Hippocampal formation (tissue), 2 donors: Measurements from ENCODE around the gene POR.
"Not testable (repeated sequence)": the region's sequence is repeated elsewhere in the genome, so short reads cannot be mapped to it uniquely, and the experiment has no call there.

ENCODE experiments used
- DNase-seq, 2 donors: peaks; one replicate each; lab custom pipeline; 2025; lab: John Stamatoyannopoulos, UW

The POR gene

DNA sequence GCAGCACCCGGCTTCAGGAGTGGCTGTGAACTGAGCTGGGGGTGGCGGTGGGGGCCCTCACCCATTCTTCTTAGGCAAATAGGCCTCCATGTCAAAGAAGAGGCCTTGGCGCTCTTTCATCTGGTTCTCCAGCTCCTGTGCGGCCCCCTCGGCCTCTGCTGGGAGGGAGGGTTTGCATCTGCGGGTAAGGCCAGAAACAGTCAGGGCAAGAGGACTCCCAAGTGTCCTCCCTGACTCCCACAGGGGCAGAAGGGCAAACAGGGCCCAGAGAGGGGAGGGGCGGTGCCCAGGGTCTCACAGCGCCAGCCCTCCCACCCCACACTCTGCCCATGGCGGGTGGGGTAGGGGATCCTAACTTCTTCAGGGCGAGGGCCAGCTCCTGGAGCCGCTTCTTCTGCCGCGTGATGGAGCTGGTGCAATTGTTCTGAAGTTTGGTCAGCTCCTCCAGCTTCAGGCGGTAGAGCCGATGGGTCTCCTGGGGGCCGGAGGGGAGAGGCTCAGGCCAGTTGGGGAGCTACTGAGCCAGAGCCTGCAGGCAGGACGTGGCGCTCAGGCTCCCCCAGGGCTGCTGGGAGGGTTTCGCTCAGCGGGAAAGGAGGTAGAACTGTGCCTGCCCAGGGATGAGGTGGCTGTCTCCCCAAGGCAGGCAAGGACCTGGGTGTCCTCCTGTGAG lies 77.3 kb downstream of the POR start:
- DNase-seq, result no peak

DNA sequence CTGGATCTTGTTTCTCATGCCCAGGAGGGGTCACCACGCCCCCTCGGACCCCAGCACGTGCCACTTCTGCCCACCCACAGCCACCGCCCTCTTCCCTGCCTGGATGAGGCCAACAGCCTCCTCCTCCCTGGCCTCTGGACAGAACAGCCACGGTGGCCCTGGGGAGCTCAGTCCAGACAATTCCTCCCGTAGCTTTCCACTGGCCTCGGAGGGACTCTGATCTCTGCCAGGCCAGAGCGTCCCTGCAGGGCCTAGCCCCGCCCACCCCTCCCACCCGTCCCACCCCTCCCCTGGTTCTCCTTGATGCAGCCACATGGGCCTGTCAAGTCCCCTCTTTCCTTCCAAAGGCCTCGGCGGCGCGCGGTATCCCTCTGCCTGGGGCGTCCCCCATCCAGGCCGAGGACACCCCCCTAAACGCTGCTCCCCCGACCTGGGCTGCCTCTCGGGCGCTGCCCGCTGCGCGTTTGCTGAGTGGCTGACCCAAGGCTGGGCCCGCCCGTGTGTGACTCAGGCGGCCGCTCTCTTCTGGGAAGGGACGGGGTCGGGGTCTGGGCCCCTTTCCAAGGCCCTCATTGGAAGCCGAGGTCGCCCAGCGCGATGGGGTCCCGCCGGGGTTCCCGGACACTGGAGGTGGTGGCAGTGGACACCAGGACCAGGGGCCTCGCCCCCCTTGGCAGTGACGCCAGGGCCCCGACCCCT lies 78.9 kb downstream of the POR start:
- peak in 1 of 2 donors; percentile 64 for DNase-seq

DNA sequence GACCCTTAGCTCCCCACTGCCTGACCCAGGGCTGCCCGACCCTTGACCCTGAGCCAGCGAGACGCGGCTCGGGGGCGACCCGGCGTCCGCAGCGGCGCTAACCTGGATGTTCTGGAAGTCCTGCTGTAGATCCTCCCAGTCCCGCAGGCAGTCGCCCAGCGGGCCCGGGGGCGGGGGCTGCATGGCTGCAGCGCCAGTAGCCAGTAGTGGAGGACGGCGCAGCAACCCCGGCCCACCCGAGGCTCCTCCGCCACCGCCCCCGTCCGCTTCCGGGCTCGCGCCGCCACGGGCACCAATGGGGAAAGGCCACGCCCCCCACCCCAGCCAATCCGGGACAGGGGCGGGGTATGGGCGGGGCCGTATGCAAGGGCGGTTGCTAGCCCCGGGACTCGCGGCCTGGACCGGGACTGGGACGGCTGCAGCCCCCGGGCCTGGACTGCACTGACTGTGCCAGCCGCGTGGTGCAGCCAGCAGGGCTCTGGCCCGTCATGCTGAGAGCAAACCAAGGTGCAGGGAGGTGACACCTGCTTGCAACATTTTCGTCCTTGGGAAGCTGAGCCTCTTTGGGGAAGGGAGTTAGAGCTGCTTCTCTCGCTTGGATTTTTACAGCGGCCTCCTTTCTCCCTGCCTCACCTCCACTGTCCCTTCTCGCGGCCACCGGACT lies 79.6 kb downstream of the POR start, which contains the start of gene TMEM120A:
Gene TMEM120A, minus strand, starts transcription at position 208 of the 664 bp plus-strand sequence. Its CDS starts 25 bp downstream, at position 183.
- peak; percentile 84 to 93 for DNase-seq

DNA sequence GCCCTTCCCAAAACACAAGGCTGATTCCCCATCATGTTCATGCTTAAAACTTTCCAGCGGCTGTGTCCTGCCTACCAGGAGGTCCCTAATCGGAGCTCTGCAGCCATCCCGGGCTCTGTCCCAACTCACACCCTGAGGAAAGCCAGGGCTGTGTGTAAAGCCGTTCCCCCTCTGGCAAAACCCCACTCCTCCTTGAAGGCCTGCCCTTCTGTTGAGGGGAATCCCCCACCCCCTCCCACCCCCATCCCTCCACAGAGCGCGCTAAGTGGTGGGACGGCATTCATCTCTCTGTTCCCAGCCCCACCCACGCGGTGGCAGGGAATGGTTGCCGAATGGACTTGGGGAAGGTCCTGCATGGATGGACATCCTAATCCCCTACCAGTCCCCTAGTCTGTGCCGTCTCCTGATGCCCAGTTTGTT lies 80.1 kb downstream of the POR start:
- DNase-seq, result no peak

DNA sequence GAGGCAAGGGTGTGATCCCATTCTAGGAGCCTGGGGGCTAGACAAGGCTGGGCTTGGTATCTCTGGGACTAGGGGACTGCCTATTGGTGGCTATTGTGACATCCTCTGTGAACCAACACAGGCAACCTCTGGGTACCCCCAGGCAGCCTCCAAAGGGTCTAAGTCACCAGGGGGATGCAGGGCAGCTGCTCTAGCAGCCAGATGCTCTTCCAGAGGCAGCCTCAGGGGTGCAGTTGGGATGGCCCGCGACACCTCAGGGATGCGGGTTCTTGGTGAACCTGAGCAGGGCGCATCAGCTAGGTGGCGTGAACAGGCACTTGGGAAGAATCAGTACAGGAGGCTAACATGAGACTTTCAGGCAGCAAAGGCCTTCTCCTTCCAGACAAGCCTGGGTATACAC lies 81.0 kb downstream of the POR start:
- DNase-seq, result no peak

GRCh38 chr7:75996476-75996875 lies 81.5 kb downstream of the POR start:
- no peak for DNase-seq

GRCh38 chr7:75998038-75998437 lies 83.1 kb downstream of the POR start:
- DNase-seq, result no peak

GRCh38 chr7:76000566-76000965 lies 85.6 kb downstream of the POR start:
- DNase-seq, result no peak

GRCh38 chr7:76002139-76002538 lies 87.2 kb downstream of the POR start:
- no peak for DNase-seq

GRCh38 chr7:76002822-76003221 lies 87.9 kb downstream of the POR start:
- DNase-seq, result no peak

DNA sequence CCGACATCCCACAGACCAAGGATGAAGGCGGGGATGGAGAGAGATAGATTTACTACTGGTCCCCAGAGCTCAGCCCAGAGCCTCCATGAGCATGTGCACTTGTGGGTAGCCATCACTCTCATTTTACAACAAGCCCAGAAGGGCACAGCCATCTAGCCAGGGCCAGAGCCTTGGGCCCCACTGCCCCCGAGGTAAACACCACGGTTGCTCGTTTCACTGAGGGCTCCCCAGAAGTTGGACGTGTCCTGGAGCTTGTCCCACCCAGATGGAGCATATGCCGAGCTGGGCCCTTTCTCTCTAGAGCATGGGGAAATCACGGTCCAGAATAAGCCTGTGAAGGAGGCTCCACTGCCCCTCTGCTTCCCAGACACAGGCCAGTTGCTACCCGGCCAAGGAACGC lies 88.4 kb downstream of the POR start:
- no peak for DNase-seq

DNA sequence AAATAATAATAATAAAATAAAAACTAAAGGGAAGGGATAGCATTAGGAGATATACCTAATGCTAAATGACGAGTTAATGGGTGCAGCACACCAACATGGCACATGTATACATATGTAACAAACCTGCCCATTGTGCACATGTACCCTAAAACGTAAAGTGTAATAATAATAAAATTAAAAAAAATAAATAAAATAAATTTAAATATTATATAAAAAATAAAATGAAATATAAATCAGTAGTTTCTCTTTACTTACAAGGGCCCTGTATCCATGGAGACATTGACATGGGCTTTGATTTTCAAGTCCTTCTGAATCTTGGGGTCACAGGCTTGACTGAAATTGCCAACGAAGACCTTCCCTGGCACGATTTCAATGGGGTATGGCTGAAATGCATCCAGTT lies 90.0 kb downstream of the POR start:
- DNase-seq, result not testable (repeated sequence)

- DNase-seq, result no peak
Measured at GRCh38 chr7:76008156-76008687, 93.3 kb downstream of the POR start.

- DNase-seq, result no peak
Measured at GRCh38 chr7:76009672-76010600, 95.0 kb downstream of the POR start.

- DNase-seq, result no peak
Measured at GRCh38 chr7:76011442-76011861, 96.5 kb downstream of the POR start.

DNA sequence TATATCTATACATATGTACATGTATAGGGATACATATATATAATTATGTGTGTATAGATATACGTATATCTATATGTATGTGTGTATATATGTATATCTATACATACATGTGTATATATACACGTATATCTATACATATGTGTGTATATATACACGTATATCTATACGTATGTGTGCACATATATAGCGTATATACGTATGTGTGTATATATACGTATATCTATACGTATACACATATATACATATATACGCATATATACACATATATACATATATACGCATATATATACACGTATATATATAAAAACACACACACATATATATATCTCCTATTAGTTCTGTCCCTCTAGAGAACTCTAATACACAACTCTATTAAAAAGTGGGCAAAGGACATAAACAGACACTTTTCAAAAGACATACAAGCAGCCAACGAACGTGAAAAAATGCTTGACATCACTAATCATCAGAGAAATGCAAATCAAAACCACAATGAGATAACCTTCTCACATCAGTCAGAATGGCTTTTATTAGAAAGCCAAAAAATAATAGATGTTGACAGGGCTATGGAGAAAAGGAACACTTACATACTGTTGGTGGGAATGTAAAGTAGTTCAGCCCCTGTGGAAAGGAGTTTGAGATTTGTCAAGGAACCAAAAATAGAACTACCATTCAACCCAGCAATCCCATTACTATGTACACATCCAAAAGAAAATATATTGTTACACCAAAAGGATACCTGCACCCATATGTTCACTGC lies 101.4 kb downstream of the POR start:
- DNase-seq, result no peak

DNA sequence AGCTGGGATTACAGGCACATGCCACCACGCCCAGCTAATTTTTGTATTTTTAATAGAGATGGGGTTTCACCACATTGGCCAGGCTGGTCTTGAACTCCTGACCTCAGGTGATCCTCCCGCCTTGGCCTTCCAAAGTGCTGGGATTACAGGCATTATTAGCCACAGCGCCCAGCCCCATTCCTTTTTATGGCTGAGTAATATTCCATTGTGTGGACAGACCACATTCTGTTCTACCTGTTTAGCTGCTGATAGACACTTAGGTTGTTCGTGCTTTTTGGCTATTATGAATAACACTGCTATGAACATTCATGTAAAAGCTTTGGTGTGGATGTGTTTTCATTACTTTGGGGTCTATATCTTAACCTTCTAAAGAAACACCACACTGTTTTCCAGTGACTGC lies 103.6 kb downstream of the POR start:
- not testable (repeated sequence) for DNase-seq

DNA sequence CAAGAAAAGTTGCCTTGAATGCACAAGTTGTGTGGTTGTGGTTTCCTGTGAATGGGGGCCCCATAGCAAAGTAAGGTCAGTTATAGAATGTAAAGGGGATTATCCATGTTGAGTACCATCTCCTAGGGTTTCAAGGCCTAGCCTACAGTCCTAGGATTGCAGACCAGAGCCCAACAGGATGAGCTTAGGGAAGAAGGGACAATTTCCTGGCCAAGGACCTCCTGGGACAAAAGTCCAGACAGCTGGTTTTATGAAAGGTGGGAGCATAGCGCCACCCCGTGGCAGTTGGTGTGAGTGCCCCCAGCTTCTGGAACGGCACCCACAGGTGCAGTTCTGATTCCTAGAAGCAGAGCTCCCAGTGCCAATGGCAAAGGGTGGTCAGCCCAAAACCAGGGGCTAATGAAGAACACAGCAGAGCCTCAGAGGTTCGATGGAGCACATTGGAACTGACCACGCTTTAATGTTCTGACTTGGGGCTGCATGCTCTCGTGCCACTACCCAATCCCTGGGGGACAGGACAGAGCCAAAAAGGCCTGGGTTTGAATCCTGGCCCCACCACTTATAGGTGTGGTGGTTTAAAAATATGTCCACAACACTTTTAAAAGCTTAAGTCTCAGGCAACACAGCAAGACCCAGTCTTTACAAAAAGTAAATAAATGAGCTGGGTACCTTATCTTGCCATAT lies 105.2 kb downstream of the POR start:
- DNase-seq, result peak; percentile 12 to 38

- DNase-seq, result no peak
Measured at GRCh38 chr7:76022026-76022780, 107.2 kb downstream of the POR start.
